Measurements from ENCODE around the gene SLC22A16.

DNA sequence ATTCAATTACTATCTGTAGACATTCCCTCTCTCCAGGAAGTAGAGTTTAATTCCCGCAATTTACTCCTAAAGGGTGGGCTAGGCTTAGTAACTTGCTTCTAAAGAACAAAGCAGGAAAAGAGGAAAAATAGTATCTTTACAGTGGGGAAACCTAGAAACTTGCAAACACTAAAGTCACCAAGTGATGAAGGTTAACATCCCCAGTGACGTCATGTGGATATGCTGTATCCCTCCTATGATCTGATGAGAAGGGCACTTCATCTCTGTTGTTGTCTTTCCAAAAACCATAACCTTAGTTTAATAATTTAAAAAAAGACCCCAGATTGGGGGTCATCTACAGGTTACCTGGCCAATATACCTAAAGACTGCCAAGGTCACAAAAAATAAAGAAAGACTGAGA is 17.3 kb downstream of the SLC22A16 start:
- TF ChIP-seq, protein P1, sequence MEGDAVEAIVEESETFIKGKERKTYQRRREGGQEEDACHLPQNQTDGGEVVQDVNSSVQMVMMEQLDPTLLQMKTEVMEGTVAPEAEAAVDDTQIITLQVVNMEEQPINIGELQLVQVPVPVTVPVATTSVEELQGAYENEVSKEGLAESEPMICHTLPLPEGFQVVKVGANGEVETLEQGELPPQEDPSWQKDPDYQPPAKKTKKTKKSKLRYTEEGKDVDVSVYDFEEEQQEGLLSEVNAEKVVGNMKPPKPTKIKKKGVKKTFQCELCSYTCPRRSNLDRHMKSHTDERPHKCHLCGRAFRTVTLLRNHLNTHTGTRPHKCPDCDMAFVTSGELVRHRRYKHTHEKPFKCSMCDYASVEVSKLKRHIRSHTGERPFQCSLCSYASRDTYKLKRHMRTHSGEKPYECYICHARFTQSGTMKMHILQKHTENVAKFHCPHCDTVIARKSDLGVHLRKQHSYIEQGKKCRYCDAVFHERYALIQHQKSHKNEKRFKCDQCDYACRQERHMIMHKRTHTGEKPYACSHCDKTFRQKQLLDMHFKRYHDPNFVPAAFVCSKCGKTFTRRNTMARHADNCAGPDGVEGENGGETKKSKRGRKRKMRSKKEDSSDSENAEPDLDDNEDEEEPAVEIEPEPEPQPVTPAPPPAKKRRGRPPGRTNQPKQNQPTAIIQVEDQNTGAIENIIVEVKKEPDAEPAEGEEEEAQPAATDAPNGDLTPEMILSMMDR (IDR thresholded peaks at IDR 0.05; ENCODE audit: insufficient read depth, low read depth, low read length): no peak
- no peak for TF ChIP-seq EZH2 (IDR thresholded peaks at IDR 0.05; ENCODE audit: insufficient read depth, low read length)
